ENCODE data around the gene ABCC3. TPM values are rescaled to one million over a fixed set of nuclear protein-coding genes. Genes with fewer than 3 reads are reported as not detected.
A peak's percentile ranks its signal among the peaks of the same experiment; 100 is the strongest.

The ABCC3 gene
- total and polyA plus RNA-seq, 2 donors (not counting 3 experiments of a cell fraction or from before 2014, with no cell fraction given), result 1.1 to 2.6 TPM

DNA sequence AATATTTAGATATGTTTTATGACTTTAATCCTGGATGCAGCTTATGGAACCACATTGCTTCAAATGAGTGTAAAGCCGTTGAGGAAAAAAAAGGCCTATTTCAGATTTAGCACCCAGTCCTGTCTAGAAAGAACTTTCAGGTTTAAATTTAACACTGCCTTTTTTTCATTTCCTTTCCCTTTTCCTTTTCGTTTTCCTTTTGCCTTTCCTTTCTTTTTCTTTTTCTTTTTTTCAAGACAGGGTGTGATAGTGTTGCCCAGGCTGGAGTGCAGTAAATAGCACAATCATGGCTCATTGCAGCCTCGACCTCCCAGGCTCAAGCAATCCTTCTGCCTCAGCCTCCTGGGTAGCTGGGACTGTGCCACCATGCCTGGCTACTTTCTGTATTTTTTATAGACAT lies 100.6 kb downstream of the ABCC3 start:
- intact Hi-C loops (cut with micrococcal nuclease) (no loop called here), dilution Hi-C loops (cut with MboI; ENCODE audit: extremely low pct_ligation_motif_present, low sequenced_read_pairs) (no loop called here)
- peaks cover 95% of the 10 kb centered on the region for H3K79me2 ChIP-seq (ENCODE audit: control insufficient read depth, insufficient read depth, low read length)
- DNase-seq (ENCODE audit: low read depth, low spot score) (no peak), FAIRE-seq (peak; percentile 43)
- no peak overlapping the region for H3K4me3 ChIP-seq (replicated peaks in 1 of 3; ENCODE audit: insufficient read depth in 1 of 3, low read depth in 1 of 3, low read length in 3 of 3)
- H4K20me1 ChIP-seq (replicated peaks; ENCODE audit: control insufficient read depth, extremely low read depth, insufficient read depth, low read length), result peaks cover 24% of the 10 kb centered on the region
- H3K36me3 ChIP-seq (ENCODE audit: control insufficient read depth in 2 of 2, extremely low read depth in 1 of 2, insufficient read depth in 2 of 2, low read length in 2 of 2), result peaks cover 4 to 5% of the 10 kb centered on the region in 2 experiments
- H3K4me1 ChIP-seq (ENCODE audit: control insufficient read depth, extremely low read depth, insufficient read depth, low read length), result no peaks in the 10 kb centered on the region
- no peak overlapping the region for H3K4me2 ChIP-seq (ENCODE audit: insufficient read depth, low read length)
- H3K27me3 ChIP-seq (ENCODE audit: control insufficient read depth in 2 of 2, insufficient read depth in 2 of 2, low read length in 2 of 2), result no peaks in the 10 kb centered on the region
- TF ChIP-seq, protein P1, sequence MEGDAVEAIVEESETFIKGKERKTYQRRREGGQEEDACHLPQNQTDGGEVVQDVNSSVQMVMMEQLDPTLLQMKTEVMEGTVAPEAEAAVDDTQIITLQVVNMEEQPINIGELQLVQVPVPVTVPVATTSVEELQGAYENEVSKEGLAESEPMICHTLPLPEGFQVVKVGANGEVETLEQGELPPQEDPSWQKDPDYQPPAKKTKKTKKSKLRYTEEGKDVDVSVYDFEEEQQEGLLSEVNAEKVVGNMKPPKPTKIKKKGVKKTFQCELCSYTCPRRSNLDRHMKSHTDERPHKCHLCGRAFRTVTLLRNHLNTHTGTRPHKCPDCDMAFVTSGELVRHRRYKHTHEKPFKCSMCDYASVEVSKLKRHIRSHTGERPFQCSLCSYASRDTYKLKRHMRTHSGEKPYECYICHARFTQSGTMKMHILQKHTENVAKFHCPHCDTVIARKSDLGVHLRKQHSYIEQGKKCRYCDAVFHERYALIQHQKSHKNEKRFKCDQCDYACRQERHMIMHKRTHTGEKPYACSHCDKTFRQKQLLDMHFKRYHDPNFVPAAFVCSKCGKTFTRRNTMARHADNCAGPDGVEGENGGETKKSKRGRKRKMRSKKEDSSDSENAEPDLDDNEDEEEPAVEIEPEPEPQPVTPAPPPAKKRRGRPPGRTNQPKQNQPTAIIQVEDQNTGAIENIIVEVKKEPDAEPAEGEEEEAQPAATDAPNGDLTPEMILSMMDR (IDR thresholded peaks at IDR 0.05; ENCODE audit: extremely low read depth in 1 of 2, insufficient read depth in 1 of 2, low read depth in 1 of 2, low read length in 2 of 2), result no peak
- TF ChIP-seq EZH2 (IDR thresholded peaks at IDR 0.05; ENCODE audit: borderline replicate concordance, low read depth, low read length, severe bottlenecking), result no peak
- TF ChIP-seq POLR2A (IDR thresholded peaks at IDR 0.05; ENCODE audit: low read depth, low read length), result no peak
- no peak for TF ChIP-seq JUN (IDR thresholded peaks at IDR 0.05; ENCODE audit: borderline replicate concordance, insufficient read depth, insufficient read length, low read depth)
- no peak for TF ChIP-seq MYC (IDR thresholded peaks at IDR 0.05; ENCODE audit: low read depth, low read length)
- no peak for TF ChIP-seq FOS (IDR thresholded peaks at IDR 0.05; ENCODE audit: borderline replicate concordance, insufficient read depth, low read length)
- TF ChIP-seq, protein P2, sequence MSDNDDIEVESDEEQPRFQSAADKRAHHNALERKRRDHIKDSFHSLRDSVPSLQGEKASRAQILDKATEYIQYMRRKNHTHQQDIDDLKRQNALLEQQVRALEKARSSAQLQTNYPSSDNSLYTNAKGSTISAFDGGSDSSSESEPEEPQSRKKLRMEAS (IDR thresholded peaks at IDR 0.05; ENCODE audit: insufficient read depth, insufficient read length), result no peak
- TF ChIP-seq POLR2AphosphoS5 (IDR thresholded peaks at IDR 0.05; ENCODE audit: insufficient read depth, low read depth, low read length), result no peak
- TF ChIP-seq GATA2 (IDR thresholded peaks at IDR 0.05; ENCODE audit: insufficient read depth, insufficient read length, low read depth, low read length), result no peak
- no peak overlapping the region for H2AFZ ChIP-seq (ENCODE audit: low read depth, low read length)
- no peak overlapping the region for H3K9ac ChIP-seq (replicated peaks; ENCODE audit: extremely low read depth, insufficient read depth, low read length)
- H3K9me3 ChIP-seq (replicated peaks; ENCODE audit: control insufficient read depth, insufficient read depth, low read length), result no peaks in the 10 kb centered on the region
- H3K27ac ChIP-seq (ENCODE audit: insufficient read depth, low read depth, low read length), result no peak overlapping the region
- no TSS peak for BruUV-seq (replicated peaks)
- H3K9me1 ChIP-seq (replicated peaks; ENCODE audit: control insufficient read depth, extremely low read depth, insufficient read depth, low read length), result no peaks in the 10 kb centered on the region
- CTCF ChIA-PET, result no interaction called here
- POLR2A ChIA-PET, result no interaction called here

Data from endothelial cell of umbilical vein (primary cell).